ACHN (cell line): ENCODE measurements around the gene SPDYE4.

Source experiments
- DNase-seq: peaks from one replicate; pipeline ENCODE4 v3.0.0-alpha.2; 2015
- in situ Hi-C: cut with HindIII; loops from 2 replicates; pipeline ENCODE4 v1.10.0; 2017; ENCODE audit warnings: low sequenced_read_pairs, low pct_ligation_motif_present, low pct_unique_long_range_greater_than_20kb

SPDYE4 gene

GRCh38 chr17:8789743-8790142, 31.4 kb upstream of the SPDYE4 start:
- in situ Hi-C loops: no loop called here
- no peak for DNase-seq

- in situ Hi-C loops: no loop called here
- no peak for DNase-seq
These were observed 30.7 kb upstream of the SPDYE4 start for GRCh38 chr17:8788998-8789397.

DNA sequence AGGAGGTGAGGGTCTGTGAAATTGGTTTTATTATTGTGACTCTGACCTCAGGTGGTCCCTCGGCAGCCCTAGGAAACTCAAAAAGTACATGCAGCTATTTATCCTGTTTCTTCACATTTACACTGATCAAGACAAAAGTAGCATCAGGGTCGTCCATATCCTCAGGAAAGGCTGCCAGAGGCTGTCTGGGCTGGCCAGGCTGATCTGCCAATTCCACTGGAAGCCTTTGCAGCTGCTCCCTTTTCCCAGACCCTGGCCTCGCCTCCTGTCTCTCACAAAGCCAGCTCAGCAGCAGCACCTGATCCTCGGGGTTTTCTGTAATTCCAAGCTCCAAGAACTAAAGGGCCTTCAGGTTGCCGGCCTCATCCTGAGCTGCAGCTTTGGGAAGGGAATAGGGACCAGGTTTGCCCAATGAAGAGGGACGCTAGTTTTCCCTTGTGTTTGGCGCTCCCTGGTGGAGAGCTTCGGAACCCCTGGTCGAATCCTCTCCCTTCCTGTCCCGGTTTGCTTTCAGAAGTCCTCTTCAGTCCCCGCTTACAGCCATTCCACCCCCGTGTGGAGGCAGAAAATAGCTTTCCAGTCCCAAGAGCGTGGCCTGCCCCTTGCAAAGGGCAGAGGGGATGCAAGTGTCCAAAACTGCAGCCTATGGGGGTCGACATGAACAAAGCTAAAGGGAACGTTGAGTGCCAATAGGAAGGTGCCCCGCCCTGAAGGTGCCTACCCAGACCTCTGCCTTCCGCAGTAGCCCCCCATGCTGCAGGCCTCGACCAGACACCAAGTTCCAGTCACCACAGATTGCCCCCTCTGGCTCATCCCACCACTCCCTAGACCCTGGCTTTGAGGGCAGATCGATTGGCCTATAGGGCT, 27.4 kb upstream of the SPDYE4 start:
- in situ Hi-C loops: no loop called here
- peak; percentile 65 for DNase-seq

DNA sequence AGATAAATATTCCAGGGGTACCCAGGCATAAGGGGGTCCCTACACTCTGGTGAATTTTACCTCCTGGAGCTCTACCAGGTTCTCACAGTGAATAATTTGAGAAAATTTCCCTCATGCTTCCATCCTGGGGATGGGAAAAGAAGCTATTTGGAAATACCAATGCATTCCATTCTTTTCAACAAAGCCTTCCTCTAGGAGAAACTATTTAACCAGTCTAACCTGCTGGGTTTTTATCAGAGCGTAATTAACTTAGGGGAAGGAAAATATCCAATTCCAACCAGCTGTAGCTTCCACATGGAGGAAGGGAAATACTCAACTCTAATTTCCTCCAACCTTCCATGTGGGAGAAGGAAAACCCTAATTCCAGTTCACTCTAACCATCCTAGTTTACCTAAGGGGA, 23.8 kb upstream of the SPDYE4 start:
- in situ Hi-C loops: no loop called here
- no peak for DNase-seq

DNA sequence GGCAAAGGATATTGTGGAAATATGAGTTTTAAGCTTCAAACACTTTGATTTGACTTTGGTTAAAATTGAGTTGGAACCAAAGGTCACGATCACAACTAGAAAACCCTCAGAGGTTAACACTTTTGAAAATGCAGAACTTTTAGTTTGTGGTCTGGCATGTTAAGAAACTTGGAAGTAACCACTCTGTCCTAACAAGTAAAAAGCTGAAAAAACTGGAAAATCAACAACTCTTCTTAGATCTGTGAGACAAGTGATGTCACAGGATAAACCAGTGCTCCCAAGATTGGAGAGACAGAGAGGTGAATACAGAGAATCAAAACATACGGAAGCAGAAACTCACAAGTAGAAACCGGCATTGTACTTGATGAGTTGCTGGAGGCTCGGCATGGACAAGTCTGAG, 23.4 kb upstream of the SPDYE4 start:
- in situ Hi-C loops: no loop called here
- no peak for DNase-seq

DNA sequence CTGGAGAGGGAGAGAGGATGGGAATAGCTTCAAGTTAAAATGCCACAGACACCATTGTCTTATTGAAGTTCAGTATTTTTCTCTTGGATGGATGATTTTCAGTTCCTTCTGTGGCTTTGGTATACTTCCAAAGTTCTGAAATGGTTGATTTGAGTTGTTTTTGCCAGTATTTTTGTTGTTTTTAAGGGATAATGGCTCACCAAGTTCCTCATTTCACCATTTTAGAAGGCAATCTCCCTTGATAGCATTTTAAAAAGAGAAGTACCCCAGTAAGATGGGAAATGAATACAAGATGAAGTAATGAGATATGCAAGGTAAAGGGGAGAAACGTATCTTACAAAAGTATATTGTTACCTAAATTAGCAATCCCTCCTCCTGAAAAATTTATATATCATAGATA, 18.5 kb upstream of the SPDYE4 start:
- DNase-seq: no peak
- in situ Hi-C loops: no loop called here

DNA sequence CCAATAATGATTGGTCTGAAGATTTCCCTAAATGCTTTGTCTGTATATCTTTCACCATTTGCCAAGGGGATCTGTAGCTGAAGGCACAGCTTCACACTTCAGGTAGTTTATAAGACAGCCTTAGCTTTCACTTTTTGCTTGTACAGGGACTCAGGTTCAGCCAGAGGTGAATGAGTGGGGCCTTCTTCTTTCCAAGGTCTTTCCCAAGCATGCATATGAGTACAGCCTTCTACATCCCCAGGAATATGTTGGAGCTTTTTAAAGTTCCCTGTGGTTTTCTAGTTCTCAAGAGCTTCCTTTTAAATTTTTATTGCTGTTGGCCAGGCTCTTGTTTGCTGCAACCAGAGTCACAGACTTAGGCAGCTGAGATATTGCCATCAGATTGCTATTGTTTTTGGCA, 17.9 kb upstream of the SPDYE4 start:
- no peak for DNase-seq
- in situ Hi-C loops: no loop called here

DNA sequence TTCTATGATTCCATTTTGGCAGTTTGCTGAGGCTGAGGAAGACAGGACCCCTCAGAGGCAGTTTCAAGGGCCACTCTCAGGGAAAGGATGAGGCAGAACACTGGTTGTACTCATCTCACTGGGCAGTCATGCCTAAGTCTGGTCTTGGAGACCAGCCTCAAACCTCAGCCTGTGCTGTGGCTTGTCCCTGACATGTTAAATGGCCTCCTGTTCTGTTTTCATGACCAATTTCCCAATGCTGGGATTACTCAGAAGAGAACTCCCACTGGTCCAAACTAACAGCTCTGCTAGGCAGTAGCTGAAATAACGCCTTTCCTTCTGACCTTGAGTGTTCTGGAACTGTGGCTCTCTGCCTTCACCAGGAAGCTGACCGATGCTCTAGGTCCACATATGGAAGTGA, 8.4 kb upstream of the SPDYE4 start:
- DNase-seq: no peak
- in situ Hi-C loops: no loop called here

- in situ Hi-C loops: no loop called here
- no peak for DNase-seq
These were observed 3.7 kb upstream of the SPDYE4 start for GRCh38 chr17:8762012-8762411.

GRCh38 chr17:8757189-8757588, 1.2 kb downstream of the SPDYE4 start:
- in situ Hi-C loops: no loop called here
- no peak for DNase-seq

DNA sequence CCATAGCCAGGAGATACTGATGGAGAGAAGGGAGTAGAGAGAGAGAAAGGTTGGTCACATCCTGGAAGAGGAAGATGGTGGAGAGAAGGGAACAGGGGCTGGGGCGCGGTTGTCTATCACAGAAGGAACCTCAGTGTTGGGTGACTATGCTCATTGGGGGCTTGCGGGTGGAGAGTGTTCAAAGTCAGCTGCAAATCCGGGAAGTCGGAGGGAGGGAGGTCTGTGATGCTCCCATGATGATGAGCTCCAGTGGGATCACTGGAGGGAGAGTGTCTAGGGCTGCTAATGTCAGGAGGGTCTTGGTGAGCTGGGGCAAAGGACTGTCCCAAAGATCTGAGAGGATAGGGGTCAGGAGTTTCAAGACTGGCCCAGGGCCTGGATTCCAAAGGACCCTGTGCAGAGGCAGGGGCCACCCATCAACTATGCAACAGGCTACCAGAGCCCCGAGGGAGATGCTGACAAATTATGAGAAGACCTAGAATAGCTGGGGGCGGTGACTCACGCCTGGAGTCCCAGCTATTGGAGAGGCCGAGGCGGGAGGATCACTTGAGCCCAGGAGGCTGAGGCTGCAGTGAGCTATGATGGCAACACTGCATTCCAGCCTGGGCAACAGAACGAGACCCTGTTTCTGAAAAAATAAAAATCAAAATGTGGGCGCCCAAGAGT, 2.6 kb downstream of the SPDYE4 start:
- in situ Hi-C loops: no loop called here

DNA sequence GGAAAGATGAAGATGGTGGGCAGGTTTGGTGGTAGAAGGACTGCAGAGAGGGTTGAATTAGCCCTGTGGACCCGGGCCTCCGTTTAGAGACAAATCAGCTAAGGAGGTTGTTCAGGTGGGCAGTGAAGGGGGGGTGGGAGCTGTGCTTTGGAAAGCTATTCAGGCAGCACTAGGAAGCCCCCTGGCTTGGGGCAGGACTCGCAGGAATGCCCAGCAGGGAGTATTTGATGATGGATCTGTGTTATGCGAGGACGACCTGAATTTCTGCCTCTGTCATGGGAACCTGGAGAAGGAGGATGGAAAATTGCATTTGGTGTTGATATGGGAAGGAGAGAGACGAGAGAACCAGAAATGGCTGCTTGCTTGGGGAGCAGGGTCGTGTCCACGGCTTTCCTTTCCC, 3.5 kb downstream of the SPDYE4 start:
- in situ Hi-C loops: no loop called here
- DNase-seq: no peak

More for the DNA sequence above, 2.6 kb downstream of the SPDYE4 start:
- DNase-seq: no peak

GRCh38 chr17:8753976-8754440, 4.3 kb downstream of the SPDYE4 start:
- in situ Hi-C loops: no loop called here
- peak; percentile 23 for DNase-seq

DNA sequence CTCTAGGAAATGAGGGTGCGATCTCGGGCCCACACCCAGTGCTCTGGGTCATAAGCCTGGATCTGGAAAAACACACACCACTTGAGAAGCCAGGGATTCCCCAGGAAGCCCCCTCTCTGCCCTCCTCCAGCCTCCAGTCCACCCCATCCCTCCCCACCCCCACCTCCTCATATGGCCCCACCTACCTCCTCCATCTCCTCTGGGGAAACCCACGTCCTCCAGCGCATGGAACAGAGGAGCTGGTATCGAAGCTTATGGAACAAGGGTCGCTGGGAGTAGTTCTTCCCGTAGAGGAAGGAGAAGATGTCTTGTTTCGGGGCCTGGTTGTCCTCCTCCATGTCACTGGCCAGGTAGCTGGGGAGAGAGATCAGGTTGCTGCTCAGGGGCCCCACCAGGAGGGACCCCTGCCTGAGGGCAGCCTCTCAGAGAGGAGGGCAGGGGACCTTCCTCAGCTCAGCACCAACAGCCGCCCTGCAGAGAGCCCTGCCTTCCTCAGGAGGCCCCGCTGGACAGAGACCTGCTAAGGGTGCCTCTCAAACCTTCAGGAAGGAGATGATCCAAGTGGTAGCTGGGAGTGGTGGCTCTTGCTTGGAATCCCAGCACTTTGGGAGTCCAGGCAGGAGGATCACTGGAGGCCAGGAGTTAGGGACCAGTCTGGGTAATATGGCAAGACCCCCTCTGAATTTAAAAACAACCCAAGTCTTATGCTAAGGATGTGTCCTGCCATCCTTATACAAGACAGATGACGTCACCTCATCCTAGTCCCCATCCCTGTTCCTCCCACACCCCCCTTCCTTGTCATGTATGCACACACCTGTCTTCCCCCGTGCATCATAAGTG, 5.0 kb downstream of the SPDYE4 start:
- in situ Hi-C loops: no loop called here
- no peak for DNase-seq

- DNase-seq: no peak
- in situ Hi-C loops: no loop called here
These were observed 8.7 kb downstream of the SPDYE4 start for GRCh38 chr17:8749616-8750015.

DNA sequence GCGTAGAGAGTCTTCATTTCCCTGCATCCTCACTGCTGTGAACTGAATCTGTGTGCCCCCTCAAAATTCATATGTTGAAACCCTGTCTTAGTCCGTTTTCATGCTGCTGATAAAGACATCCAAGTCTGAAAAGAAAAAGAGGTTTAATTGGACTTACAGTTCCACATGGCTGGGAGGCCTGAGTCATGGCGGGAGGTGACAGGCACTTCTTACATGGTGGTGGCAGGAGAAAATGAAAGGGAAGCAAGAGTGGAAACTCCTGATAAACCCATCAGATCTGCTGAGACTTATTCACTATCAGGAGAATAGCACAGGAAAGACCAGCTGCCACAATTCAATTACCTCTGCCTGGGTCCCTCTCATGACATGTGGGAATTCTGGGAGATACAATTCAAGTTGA, 10.6 kb downstream of the SPDYE4 start:
- in situ Hi-C loops: no loop called here
- DNase-seq: no peak

GRCh38 chr17:8746501-8747236, 11.7 kb downstream of the SPDYE4 start:
- no peak for DNase-seq
- in situ Hi-C loops: no loop called here
